ENCODE data around the gene NDFIP2.

DNA sequence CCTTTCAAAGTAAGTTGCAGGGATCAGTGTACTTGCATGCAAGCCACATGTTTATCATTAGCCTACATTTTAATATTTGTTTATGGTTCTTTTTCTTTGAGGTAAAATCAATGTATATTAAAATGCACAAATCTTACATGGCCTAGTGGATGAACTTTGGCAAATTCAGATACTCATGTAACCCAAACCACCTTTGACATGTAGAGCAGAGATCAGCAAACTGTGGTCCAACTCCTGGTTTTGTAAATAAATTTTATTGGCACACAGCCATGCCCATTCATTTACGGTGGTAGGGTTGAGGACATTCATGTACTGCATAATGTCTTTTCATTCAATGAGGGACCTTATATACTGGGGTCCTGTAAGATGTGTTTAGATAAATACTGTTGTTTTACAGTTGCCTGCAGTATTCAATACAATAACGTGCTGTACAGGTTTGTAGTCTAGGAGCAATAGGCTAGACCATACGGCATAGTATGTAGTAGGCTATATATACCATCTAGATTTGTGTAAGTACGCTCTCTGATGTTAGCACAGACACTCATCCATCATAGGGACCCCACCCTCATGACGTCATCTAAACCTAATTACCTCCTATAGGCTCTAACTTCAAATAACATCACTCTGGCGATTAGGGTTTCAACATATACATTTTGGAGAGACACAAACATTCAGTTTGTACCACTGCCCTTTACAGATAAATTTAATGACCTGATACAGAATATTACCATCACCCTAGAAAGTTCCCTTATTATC lies 5.7 kb downstream of the NDFIP2 start:
- TF ChIP-seq CEBPB (IDR thresholded peaks at IDR 0.05; ENCODE audit: borderline replicate concordance in 1 of 2, low read depth in 2 of 2, low read length in 2 of 2) = no peak
- TF ChIP-seq, protein P1, sequence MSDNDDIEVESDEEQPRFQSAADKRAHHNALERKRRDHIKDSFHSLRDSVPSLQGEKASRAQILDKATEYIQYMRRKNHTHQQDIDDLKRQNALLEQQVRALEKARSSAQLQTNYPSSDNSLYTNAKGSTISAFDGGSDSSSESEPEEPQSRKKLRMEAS (IDR thresholded peaks at IDR 0.05; ENCODE audit: low read depth, low read length) = no peak
- TF ChIP-seq POLR2AphosphoS5 (IDR thresholded peaks at IDR 0.05; ENCODE audit: low read length) = no peak
- TF ChIP-seq, protein P2, sequence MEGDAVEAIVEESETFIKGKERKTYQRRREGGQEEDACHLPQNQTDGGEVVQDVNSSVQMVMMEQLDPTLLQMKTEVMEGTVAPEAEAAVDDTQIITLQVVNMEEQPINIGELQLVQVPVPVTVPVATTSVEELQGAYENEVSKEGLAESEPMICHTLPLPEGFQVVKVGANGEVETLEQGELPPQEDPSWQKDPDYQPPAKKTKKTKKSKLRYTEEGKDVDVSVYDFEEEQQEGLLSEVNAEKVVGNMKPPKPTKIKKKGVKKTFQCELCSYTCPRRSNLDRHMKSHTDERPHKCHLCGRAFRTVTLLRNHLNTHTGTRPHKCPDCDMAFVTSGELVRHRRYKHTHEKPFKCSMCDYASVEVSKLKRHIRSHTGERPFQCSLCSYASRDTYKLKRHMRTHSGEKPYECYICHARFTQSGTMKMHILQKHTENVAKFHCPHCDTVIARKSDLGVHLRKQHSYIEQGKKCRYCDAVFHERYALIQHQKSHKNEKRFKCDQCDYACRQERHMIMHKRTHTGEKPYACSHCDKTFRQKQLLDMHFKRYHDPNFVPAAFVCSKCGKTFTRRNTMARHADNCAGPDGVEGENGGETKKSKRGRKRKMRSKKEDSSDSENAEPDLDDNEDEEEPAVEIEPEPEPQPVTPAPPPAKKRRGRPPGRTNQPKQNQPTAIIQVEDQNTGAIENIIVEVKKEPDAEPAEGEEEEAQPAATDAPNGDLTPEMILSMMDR (IDR thresholded peaks at IDR 0.05 in 2 of 3, conservative IDR thresholded peaks at IDR 0.05 in 1 of 3; ENCODE audit: control insufficient read depth in 2 of 3, extremely low read depth in 1 of 3, insufficient read depth in 1 of 3, low read depth in 3 of 3, low read length in 3 of 3) = no peak
- TF ChIP-seq, protein P3, sequence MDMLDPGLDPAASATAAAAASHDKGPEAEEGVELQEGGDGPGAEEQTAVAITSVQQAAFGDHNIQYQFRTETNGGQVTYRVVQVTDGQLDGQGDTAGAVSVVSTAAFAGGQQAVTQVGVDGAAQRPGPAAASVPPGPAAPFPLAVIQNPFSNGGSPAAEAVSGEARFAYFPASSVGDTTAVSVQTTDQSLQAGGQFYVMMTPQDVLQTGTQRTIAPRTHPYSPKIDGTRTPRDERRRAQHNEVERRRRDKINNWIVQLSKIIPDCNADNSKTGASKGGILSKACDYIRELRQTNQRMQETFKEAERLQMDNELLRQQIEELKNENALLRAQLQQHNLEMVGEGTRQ (IDR thresholded peaks at IDR 0.05; ENCODE audit: borderline replicate concordance, low read depth, low read length) = no peak
- TF ChIP-seq FOS (IDR thresholded peaks at IDR 0.05; ENCODE audit: borderline replicate concordance, extremely low read depth, insufficient read length) = no peak
- no peak for TF ChIP-seq SPI1 (IDR thresholded peaks at IDR 0.05; ENCODE audit: borderline replicate concordance, insufficient read depth, low read depth, low read length)
- TF ChIP-seq PML (IDR thresholded peaks at IDR 0.05; ENCODE audit: low read length) = no peak
- no peak for TF ChIP-seq EP300 (IDR thresholded peaks at IDR 0.05; ENCODE audit: borderline replicate concordance in 1 of 2, control insufficient read depth in 1 of 2, low read depth in 2 of 2, low read length in 2 of 2)
- TF ChIP-seq MXI1 (IDR thresholded peaks at IDR 0.05; ENCODE audit: low read depth, low read length) = no peak
